HL-60 (cell line): ENCODE data around the gene GOLPH3.

Experiments used
- GABPA ChIP-seq: IDR thresholded peaks from 2 replicates; pipeline ENCODE4 v1.6.1; 2012; ENCODE audit warnings: low read depth
- SPI1 ChIP-seq: IDR thresholded peaks from 2 replicates; pipeline ENCODE4 v1.6.1; 2012; ENCODE audit warnings: low read depth, mild to moderate bottlenecking, borderline replicate concordance
- TF ChIP-seq, protein P1 (sequence below): IDR thresholded peaks from one replicate; pipeline ENCODE4 v1.5.1; 2011; ENCODE audit warnings: low read length, control low read depth, inconsistent platforms; ENCODE audit not compliant: insufficient read depth

DNA sequence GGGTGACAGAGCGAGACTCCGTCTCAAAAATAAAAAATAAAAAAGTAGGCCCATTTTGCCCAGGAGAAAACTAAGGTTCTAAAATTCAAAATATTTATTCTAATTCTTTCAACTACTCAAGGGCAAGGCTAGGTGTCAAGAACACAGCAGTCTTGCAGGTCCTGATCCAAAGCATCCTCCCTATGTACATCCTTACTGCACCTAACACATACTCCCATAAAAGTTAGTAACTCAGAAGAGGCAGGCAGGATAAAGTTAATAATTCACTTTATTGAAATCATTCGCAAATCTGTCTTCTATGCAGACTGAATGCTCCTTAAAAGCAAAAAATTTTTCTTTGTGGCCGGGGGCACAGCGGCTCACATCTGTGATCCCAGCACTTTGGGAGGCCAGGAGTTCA is 11.1 kb downstream of the GOLPH3 start:
- TF ChIP-seq, protein P1, sequence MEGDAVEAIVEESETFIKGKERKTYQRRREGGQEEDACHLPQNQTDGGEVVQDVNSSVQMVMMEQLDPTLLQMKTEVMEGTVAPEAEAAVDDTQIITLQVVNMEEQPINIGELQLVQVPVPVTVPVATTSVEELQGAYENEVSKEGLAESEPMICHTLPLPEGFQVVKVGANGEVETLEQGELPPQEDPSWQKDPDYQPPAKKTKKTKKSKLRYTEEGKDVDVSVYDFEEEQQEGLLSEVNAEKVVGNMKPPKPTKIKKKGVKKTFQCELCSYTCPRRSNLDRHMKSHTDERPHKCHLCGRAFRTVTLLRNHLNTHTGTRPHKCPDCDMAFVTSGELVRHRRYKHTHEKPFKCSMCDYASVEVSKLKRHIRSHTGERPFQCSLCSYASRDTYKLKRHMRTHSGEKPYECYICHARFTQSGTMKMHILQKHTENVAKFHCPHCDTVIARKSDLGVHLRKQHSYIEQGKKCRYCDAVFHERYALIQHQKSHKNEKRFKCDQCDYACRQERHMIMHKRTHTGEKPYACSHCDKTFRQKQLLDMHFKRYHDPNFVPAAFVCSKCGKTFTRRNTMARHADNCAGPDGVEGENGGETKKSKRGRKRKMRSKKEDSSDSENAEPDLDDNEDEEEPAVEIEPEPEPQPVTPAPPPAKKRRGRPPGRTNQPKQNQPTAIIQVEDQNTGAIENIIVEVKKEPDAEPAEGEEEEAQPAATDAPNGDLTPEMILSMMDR = no peak
- TF ChIP-seq GABPA (no peak), SPI1 (no peak)
